ENCODE results near the gene GPR83. TPM values are rescaled to one million over a fixed set of nuclear protein-coding genes. Genes with fewer than 3 reads are reported as not detected.

GPR83 gene
- total RNA-seq (2014; rRNA removed; shearing (Covaris generic)) = 0.08 TPM in 1 of 2 replicates, not detected in the other

GRCh38 chr11:94400839-94401772 lies at the start of gene GPR83:
Gene GPR83, minus strand, starts transcription at chr11:94401419. Its CDS starts 172 bp downstream, at chr11:94401247.

Other genes starting within 250 kb of the GPR83 start
- gene IZUMO1R, start 96.8 kb downstream of the GPR83 start, total RNA-seq (2014; rRNA removed; shearing (Covaris generic)) = not detected in 2 replicates
- 26.3 and 27.4 TPM in 2 replicates for gene MRE11, start 92.4 kb upstream of the GPR83 start, total RNA-seq (2014; rRNA removed; shearing (Covaris generic))
- gene ANKRD49, start 92.6 kb upstream of the GPR83 start, total RNA-seq (2014; rRNA removed; shearing (Covaris generic)) = 9.3 and 20.6 TPM in 2 replicates
- not detected in 2 replicates for gene C11orf97, start 111.0 kb upstream of the GPR83 start, total RNA-seq (2014; rRNA removed; shearing (Covaris generic))
- not detected in 2 replicates for gene FUT4, start 142.5 kb upstream of the GPR83 start, total RNA-seq (2014; rRNA removed; shearing (Covaris generic))
- gene PIWIL4, start 165.9 kb upstream of the GPR83 start, total RNA-seq (2014; rRNA removed; shearing (Covaris generic)) = not detected in 2 replicates

All from A375 (cell line).